Measurements from ENCODE around the gene MAD1L1.

Gene MAD1L1

GRCh38 chr7:2170576-2171521 is 61.9 kb downstream of the MAD1L1 start:
- Histone ChIP-seq H3K14ac (ENCODE audit: low read length in 2 of 2) (peak overlapping the region in 1 of 2 experiments; percentile 39), H2AFZ (ENCODE audit: low read depth, low read length) (no peak overlapping the region), H4K8ac (ENCODE audit: low read length) (no peak overlapping the region), H3K9ac (ENCODE audit: low read length) (no peak overlapping the region), H3K79me1 (replicated peaks; ENCODE audit: low read length, poor library complexity, severe bottlenecking) (peaks cover 16% of the 10 kb centered on the region), H4K91ac (ENCODE audit: low read length) (peak overlapping the region; percentile 1), H3K4me1 (ENCODE audit: control insufficient read depth, insufficient read depth, low read depth, low read length) (peaks cover 29% of the 10 kb centered on the region), H3K36me3 (ENCODE audit: control insufficient read depth in 1 of 2, insufficient read depth in 2 of 2, low read depth in 1 of 2, low read length in 2 of 2) (peaks cover 0 to 39% of the 10 kb centered on the region in 2 experiments), H2AK5ac (ENCODE audit: low read length, severe bottlenecking) (peak overlapping the region; percentile 15), H3K4me3 (ENCODE audit: insufficient read depth in 1 of 2, low read depth in 1 of 2, low read length in 2 of 2) (no peak overlapping the region), H3K23ac (ENCODE audit: low read length in 2 of 2) (no peak overlapping the region), H3K4me2 (ENCODE audit: low read length, poor library complexity, severe bottlenecking) (no peak overlapping the region), H3K27ac (ENCODE audit: low read length, poor library complexity, severe bottlenecking) (no peak overlapping the region), H2BK12ac (ENCODE audit: low read length in 2 of 2) (no peak overlapping the region), H3K27me3 (ENCODE audit: control insufficient read depth in 1 of 2, insufficient read depth in 1 of 2, low read length in 2 of 2) (peaks cover 0 to 3% of the 10 kb centered on the region in 2 experiments), H2BK15ac (ENCODE audit: low read depth, poor library complexity, severe bottlenecking) (no peak overlapping the region), H2BK120ac (ENCODE audit: low read depth, low read length) (no peak overlapping the region), H2BK5ac (ENCODE audit: low read depth, low read length, poor library complexity, severe bottlenecking) (no peak overlapping the region), H3K9me3 (ENCODE audit: control insufficient read depth, low read length) (no peaks in the 10 kb centered on the region), H3K18ac (ENCODE audit: low read depth in 1 of 2, low read length in 2 of 2) (peak overlapping the region in 1 of 2 experiments; percentile 46), H3K4ac (ENCODE audit: low read depth in 1 of 2, low read length in 2 of 2) (no peak overlapping the region)
- no peak for DNase-seq
- 94% methylated on average over 26 of the region's 26 CpGs for WGBS

GRCh38 chr7:2169923-2170575 is 62.7 kb downstream of the MAD1L1 start:
- Histone ChIP-seq H3K23ac (ENCODE audit: low read length in 2 of 2) (no peak overlapping the region), H4K91ac (ENCODE audit: low read length) (no peak overlapping the region)

GRCh38 chr7:2168615-2169311 is 64.0 kb downstream of the MAD1L1 start:
- no peak overlapping the region for H3K4ac ChIP-seq (ENCODE audit: low read depth in 1 of 2, low read length in 2 of 2)
- no peak overlapping the region for H2AK5ac ChIP-seq (ENCODE audit: low read length, severe bottlenecking)
- H3K14ac ChIP-seq (ENCODE audit: low read length in 2 of 2), result no peak overlapping the region
- 96% methylated on average over 37 of the region's 37 CpGs for WGBS
- H3K27me3 ChIP-seq (ENCODE audit: control insufficient read depth in 1 of 2, insufficient read depth in 1 of 2, low read length in 2 of 2), result peaks cover 0 to 3% of the 10 kb centered on the region in 2 experiments
- no peak for DNase-seq
- no peak overlapping the region for H2BK15ac ChIP-seq (ENCODE audit: low read depth, poor library complexity, severe bottlenecking)
- no peak overlapping the region for H3K4me2 ChIP-seq (ENCODE audit: low read length, poor library complexity, severe bottlenecking)
- no peak overlapping the region for H4K8ac ChIP-seq (ENCODE audit: low read length)
- peaks cover 16% of the 10 kb centered on the region for H3K79me1 ChIP-seq (replicated peaks; ENCODE audit: low read length, poor library complexity, severe bottlenecking)
- H4K91ac ChIP-seq (ENCODE audit: low read length), result no peak overlapping the region
- no peak overlapping the region for H3K4me3 ChIP-seq (ENCODE audit: insufficient read depth in 1 of 2, low read depth in 1 of 2, low read length in 2 of 2)
- no peak overlapping the region for H3K9ac ChIP-seq (ENCODE audit: low read length)
- H2BK12ac ChIP-seq (ENCODE audit: low read length in 2 of 2), result no peak overlapping the region
- H2BK5ac ChIP-seq (ENCODE audit: low read depth, low read length, poor library complexity, severe bottlenecking), result no peak overlapping the region
- no peak overlapping the region for H2BK120ac ChIP-seq (ENCODE audit: low read depth, low read length)
- H3K23ac ChIP-seq (ENCODE audit: low read length in 2 of 2), result no peak overlapping the region
- H3K9me3 ChIP-seq (ENCODE audit: control insufficient read depth, low read length), result no peaks in the 10 kb centered on the region
- no peak overlapping the region for H3K18ac ChIP-seq (ENCODE audit: low read depth in 1 of 2, low read length in 2 of 2)
- H3K36me3 ChIP-seq (ENCODE audit: control insufficient read depth in 1 of 2, insufficient read depth in 2 of 2, low read depth in 1 of 2, low read length in 2 of 2), result peaks cover 0 to 45% of the 10 kb centered on the region in 2 experiments
- H3K27ac ChIP-seq (ENCODE audit: low read length, poor library complexity, severe bottlenecking), result no peak overlapping the region
- H3K4me1 ChIP-seq (ENCODE audit: control insufficient read depth, insufficient read depth, low read depth, low read length), result peaks cover 23% of the 10 kb centered on the region
- no peak overlapping the region for H2AFZ ChIP-seq (ENCODE audit: low read depth, low read length)

More at GRCh38 chr7:2169923-2170575, 62.7 kb downstream of the MAD1L1 start:
- H3K79me1 ChIP-seq (replicated peaks; ENCODE audit: low read length, poor library complexity, severe bottlenecking), result peaks cover 16% of the 10 kb centered on the region
- peak overlapping the region in 1 of 2 experiments; percentile 37 for H2BK12ac ChIP-seq (ENCODE audit: low read length in 2 of 2)
- no peak for DNase-seq
- H2AFZ ChIP-seq (ENCODE audit: low read depth, low read length), result no peak overlapping the region
- no peak overlapping the region for H4K8ac ChIP-seq (ENCODE audit: low read length)
- no peak overlapping the region for H3K27ac ChIP-seq (ENCODE audit: low read length, poor library complexity, severe bottlenecking)
- peaks cover 0 to 45% of the 10 kb centered on the region in 2 experiments for H3K36me3 ChIP-seq (ENCODE audit: control insufficient read depth in 1 of 2, insufficient read depth in 2 of 2, low read depth in 1 of 2, low read length in 2 of 2)
- H3K4ac ChIP-seq (ENCODE audit: low read depth in 1 of 2, low read length in 2 of 2), result no peak overlapping the region
- H3K4me3 ChIP-seq (ENCODE audit: insufficient read depth in 1 of 2, low read depth in 1 of 2, low read length in 2 of 2), result no peak overlapping the region
- peak overlapping the region in 1 of 2 experiments; percentile 30 for H3K14ac ChIP-seq (ENCODE audit: low read length in 2 of 2)
- no peak overlapping the region for H3K4me2 ChIP-seq (ENCODE audit: low read length, poor library complexity, severe bottlenecking)
- no peak overlapping the region for H2BK15ac ChIP-seq (ENCODE audit: low read depth, poor library complexity, severe bottlenecking)
- no peak overlapping the region for H2BK5ac ChIP-seq (ENCODE audit: low read depth, low read length, poor library complexity, severe bottlenecking)
- no peak overlapping the region for H2AK5ac ChIP-seq (ENCODE audit: low read length, severe bottlenecking)
- 95% methylated on average over 16 of the region's 17 CpGs for WGBS
- H3K18ac ChIP-seq (ENCODE audit: low read depth in 1 of 2, low read length in 2 of 2), result peak overlapping the region in 1 of 2 experiments; percentile 46
- H3K9ac ChIP-seq (ENCODE audit: low read length), result no peak overlapping the region
- peaks cover 0 to 3% of the 10 kb centered on the region in 2 experiments for H3K27me3 ChIP-seq (ENCODE audit: control insufficient read depth in 1 of 2, insufficient read depth in 1 of 2, low read length in 2 of 2)
- peaks cover 27% of the 10 kb centered on the region for H3K4me1 ChIP-seq (ENCODE audit: control insufficient read depth, insufficient read depth, low read depth, low read length)
- H3K9me3 ChIP-seq (ENCODE audit: control insufficient read depth, low read length), result no peaks in the 10 kb centered on the region
- no peak overlapping the region for H2BK120ac ChIP-seq (ENCODE audit: low read depth, low read length)

Measured in mesenchymal stem cell (in vitro differentiated cells and primary cell).